HG03066 (cell line): ENCODE results near the gene ROBO1.

Source experiments
- ATAC-seq: cut with Tn5 transposase; IDR thresholded peaks from one replicate; pipeline ENCODE4 v1.9.1; 2021; ENCODE audit warnings: low read depth; ENCODE audit not compliant: unreplicated experiment

Gene ROBO1

GRCh38 chr3:78629544-78629943 is 1138.3 kb downstream of the ROBO1 start:
- ATAC-seq: no peak

GRCh38 chr3:78621061-78621716 is 1146.6 kb downstream of the ROBO1 start:
- no peak for ATAC-seq

GRCh38 chr3:78614486-78614885 is 1153.3 kb downstream of the ROBO1 start:
- ATAC-seq: no peak

GRCh38 chr3:78613421-78613879 is 1154.3 kb downstream of the ROBO1 start:
- no peak for ATAC-seq

GRCh38 chr3:78611278-78611677 is 1156.5 kb downstream of the ROBO1 start:
- no peak for ATAC-seq

- ATAC-seq: no peak
These were observed 1157.2 kb downstream of the ROBO1 start for GRCh38 chr3:78610462-78611125.

GRCh38 chr3:78606756-78607155 is 1161.0 kb downstream of the ROBO1 start:
- no peak for ATAC-seq

- ATAC-seq: no peak
These were observed 1162.6 kb downstream of the ROBO1 start for GRCh38 chr3:78605178-78605577.

- no peak for ATAC-seq
These were observed 1163.5 kb downstream of the ROBO1 start for GRCh38 chr3:78604341-78604740.

- no peak for ATAC-seq
These were observed 1166.5 kb downstream of the ROBO1 start for GRCh38 chr3:78601249-78601648.

GRCh38 chr3:78589778-78590177 is 1178.0 kb downstream of the ROBO1 start:
- ATAC-seq: no peak

GRCh38 chr3:78588906-78589621 is 1178.7 kb downstream of the ROBO1 start:
- no peak for ATAC-seq

- ATAC-seq: no peak
These were observed 1187.1 kb downstream of the ROBO1 start for GRCh38 chr3:78580681-78581080.

- no peak for ATAC-seq
These were observed 1196.3 kb downstream of the ROBO1 start for GRCh38 chr3:78571486-78571885.

- no peak for ATAC-seq
These were observed 1197.3 kb downstream of the ROBO1 start for GRCh38 chr3:78570496-78570895.

GRCh38 chr3:78569804-78570203 is 1198.0 kb downstream of the ROBO1 start:
- ATAC-seq: no peak

- no peak for ATAC-seq
These were observed 1202.1 kb downstream of the ROBO1 start for GRCh38 chr3:78565712-78566111.

- ATAC-seq: no peak
These were observed 1205.5 kb downstream of the ROBO1 start for GRCh38 chr3:78562328-78562727.
